ENCODE data around the gene USP48.

DNA sequence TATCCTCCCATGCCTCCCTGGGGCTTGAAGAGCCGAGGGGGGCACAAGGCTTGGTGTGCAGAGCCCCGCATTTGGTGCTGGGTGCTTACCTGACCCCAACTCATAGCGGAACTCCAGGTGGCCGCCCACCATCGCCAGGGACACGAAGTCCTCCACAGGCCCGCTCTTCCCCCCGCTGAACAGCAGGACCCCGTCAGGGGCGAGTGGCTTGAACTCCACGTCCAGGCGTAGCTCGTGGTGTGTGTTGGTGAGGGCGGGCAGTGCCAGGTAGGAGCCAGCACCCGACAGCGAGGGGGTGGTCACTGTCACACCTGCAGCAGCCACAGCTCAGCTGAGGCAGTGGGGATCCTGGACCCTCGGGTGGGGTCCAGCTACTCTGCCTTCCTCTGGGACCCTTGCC is 46.3 kb upstream of the USP48 start:
- TF ChIP-seq POLR2A (IDR thresholded peaks at IDR 0.05) (no peak), POLR2AphosphoS5 (IDR thresholded peaks at IDR 0.05) (no peak)
- TF ChIP-seq, protein P1, sequence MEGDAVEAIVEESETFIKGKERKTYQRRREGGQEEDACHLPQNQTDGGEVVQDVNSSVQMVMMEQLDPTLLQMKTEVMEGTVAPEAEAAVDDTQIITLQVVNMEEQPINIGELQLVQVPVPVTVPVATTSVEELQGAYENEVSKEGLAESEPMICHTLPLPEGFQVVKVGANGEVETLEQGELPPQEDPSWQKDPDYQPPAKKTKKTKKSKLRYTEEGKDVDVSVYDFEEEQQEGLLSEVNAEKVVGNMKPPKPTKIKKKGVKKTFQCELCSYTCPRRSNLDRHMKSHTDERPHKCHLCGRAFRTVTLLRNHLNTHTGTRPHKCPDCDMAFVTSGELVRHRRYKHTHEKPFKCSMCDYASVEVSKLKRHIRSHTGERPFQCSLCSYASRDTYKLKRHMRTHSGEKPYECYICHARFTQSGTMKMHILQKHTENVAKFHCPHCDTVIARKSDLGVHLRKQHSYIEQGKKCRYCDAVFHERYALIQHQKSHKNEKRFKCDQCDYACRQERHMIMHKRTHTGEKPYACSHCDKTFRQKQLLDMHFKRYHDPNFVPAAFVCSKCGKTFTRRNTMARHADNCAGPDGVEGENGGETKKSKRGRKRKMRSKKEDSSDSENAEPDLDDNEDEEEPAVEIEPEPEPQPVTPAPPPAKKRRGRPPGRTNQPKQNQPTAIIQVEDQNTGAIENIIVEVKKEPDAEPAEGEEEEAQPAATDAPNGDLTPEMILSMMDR (IDR thresholded peaks at IDR 0.05 in 8 of 11, conservative IDR thresholded peaks at IDR 0.05 in 3 of 11): no peak

Data from spleen (tissue), 7 donors.